Activated CD8-positive, alpha-beta memory T cell treated with anti-CD3 and anti-CD28 coated beads, Interleukin-2, amount 10 ng/mL, durations not matched to agents 7 days and 5 days (primary cell): ENCODE results near the gene WDR27. TPM values are rescaled to one million over a fixed set of nuclear protein-coding genes. Genes with fewer than 3 reads are reported as not detected.

Source experiments
- ATAC-seq: fragments of 150-1000 bp; cut with Tn5 transposase; one replicate; pipeline ENCODE4 v1.10.0; 2021; ENCODE audit warnings: moderate library complexity
- CTCF ChIA-PET: fragments of 350-600 bp; sonication (Branson Sonifier 250); formaldehyde crosslinking; loops from one replicate; lab custom pipeline; 2021; ENCODE audit warnings: antibody characterized with exemption; lab: Charles Lee
- DNase-seq: peaks from one replicate; pipeline ENCODE4 v3.0.0-alpha.2; 2020
- H3K27ac Mint-ChIP-seq: one replicate; pipeline ENCODE4 v1.8.0; 2021; ENCODE audit warnings: mild to moderate bottlenecking, mixed read lengths
- H3K27me3 Mint-ChIP-seq: one replicate; pipeline ENCODE4 v1.8.0; 2021; ENCODE audit warnings: mixed read lengths
- H3K36me3 Mint-ChIP-seq: one replicate; pipeline ENCODE4 v1.8.0; 2021; ENCODE audit warnings: mild to moderate bottlenecking, mixed read lengths
- H3K4me1 Mint-ChIP-seq: one replicate; pipeline ENCODE4 v1.8.0; 2021; ENCODE audit warnings: mixed read lengths
- H3K4me3 Mint-ChIP-seq: one replicate; pipeline ENCODE4 v1.8.0; 2021; ENCODE audit warnings: mild to moderate bottlenecking, moderate library complexity, mixed read lengths
- H3K9me3 Mint-ChIP-seq: one replicate; pipeline ENCODE4 v1.8.0; 2022; ENCODE audit warnings: low read depth, mixed read lengths
- total RNA-seq, 2 experiments: library from RNA; stranded (reverse); gene quantifications; one replicate each; pipeline ENCODE4 v1.2.3, GENCODE V29; 2021

The WDR27 gene
- total RNA-seq, 2 experiments from 2014 or later: 31.2 to 36.2 TPM

GRCh38 chr6:169416249-169416648 is 285.6 kb downstream of the WDR27 start:
- ATAC-seq (no peak), DNase-seq (no peak)
- H3K4me3 Mint-ChIP-seq: no peak overlapping the region
- H3K9me3 Mint-ChIP-seq: peaks cover 5% of the 10 kb centered on the region
- no peaks in the 10 kb centered on the region for H3K27me3 Mint-ChIP-seq
- no peaks in the 10 kb centered on the region for H3K36me3 Mint-ChIP-seq
- no peaks in the 10 kb centered on the region for H3K4me1 Mint-ChIP-seq
- H3K27ac Mint-ChIP-seq: no peak overlapping the region
- CTCF ChIA-PET: no interaction called here

- Mint-ChIP-seq H3K27ac (no peak overlapping the region), H3K27me3 (peaks cover 2% of the 10 kb centered on the region), H3K4me1 (no peaks in the 10 kb centered on the region), H3K9me3 (peaks cover 5% of the 10 kb centered on the region), H3K36me3 (no peaks in the 10 kb centered on the region), H3K4me3 (no peak overlapping the region)
- CTCF ChIA-PET: no interaction called here
- DNase-seq (no peak), ATAC-seq (no peak)
Observed at GRCh38 chr6:169415179-169415578, 286.6 kb downstream of the WDR27 start.

GRCh38 chr6:169411722-169412121 is 290.1 kb downstream of the WDR27 start:
- H3K27me3 Mint-ChIP-seq: peaks cover 7% of the 10 kb centered on the region
- no peak overlapping the region for H3K4me3 Mint-ChIP-seq
- DNase-seq: no peak
- no peak for ATAC-seq
- no peaks in the 10 kb centered on the region for H3K36me3 Mint-ChIP-seq
- H3K9me3 Mint-ChIP-seq: peaks cover 5% of the 10 kb centered on the region
- H3K27ac Mint-ChIP-seq: no peak overlapping the region
- no peaks in the 10 kb centered on the region for H3K4me1 Mint-ChIP-seq
- CTCF ChIA-PET: no interaction called here

- peaks cover 5% of the 10 kb centered on the region for H3K9me3 Mint-ChIP-seq
- no peak overlapping the region for H3K27ac Mint-ChIP-seq
- H3K4me1 Mint-ChIP-seq: no peaks in the 10 kb centered on the region
- no peaks in the 10 kb centered on the region for H3K36me3 Mint-ChIP-seq
- CTCF ChIA-PET: no interaction called here
- DNase-seq: no peak
- ATAC-seq: no peak
- H3K27me3 Mint-ChIP-seq: peaks cover 7% of the 10 kb centered on the region
- H3K4me3 Mint-ChIP-seq: no peak overlapping the region
Observed at GRCh38 chr6:169411296-169411695, 290.5 kb downstream of the WDR27 start.

GRCh38 chr6:169409742-169410312 is 292.0 kb downstream of the WDR27 start:
- DNase-seq (no peak), ATAC-seq (no peak)
- H3K4me1 Mint-ChIP-seq: no peaks in the 10 kb centered on the region
- no peak overlapping the region for H3K27ac Mint-ChIP-seq
- no peaks in the 10 kb centered on the region for H3K36me3 Mint-ChIP-seq
- H3K27me3 Mint-ChIP-seq: peaks cover 7% of the 10 kb centered on the region
- CTCF ChIA-PET: no interaction called here
- no peak overlapping the region for H3K4me3 Mint-ChIP-seq
- H3K9me3 Mint-ChIP-seq: peaks cover 3% of the 10 kb centered on the region

- no peaks in the 10 kb centered on the region for H3K4me1 Mint-ChIP-seq
- no peaks in the 10 kb centered on the region for H3K36me3 Mint-ChIP-seq
- H3K9me3 Mint-ChIP-seq: no peaks in the 10 kb centered on the region
- DNase-seq (no peak), ATAC-seq (no peak)
- H3K27ac Mint-ChIP-seq: no peak overlapping the region
- CTCF ChIA-PET: no interaction called here
- H3K27me3 Mint-ChIP-seq: peaks cover 7% of the 10 kb centered on the region
- no peak overlapping the region for H3K4me3 Mint-ChIP-seq
Observed at GRCh38 chr6:169407325-169407724, 294.5 kb downstream of the WDR27 start.

Other genes with a start within 250 kb of the WDR27 start
- 10 to 100 TPM; 19.3 to 20.3 TPM for gene C6orf120, start 97 bp upstream of the WDR27 start, total RNA-seq
- 10 to 100 TPM; 57.9 to 58.8 TPM for gene PHF10, start 22.5 kb upstream of the WDR27 start, total RNA-seq
- 1 to 10 TPM; 2.0 to 3.3 TPM for gene DYNLT2, start 49.5 kb upstream of the WDR27 start, total RNA-seq
- gene ERMARD, start 49.6 kb upstream of the WDR27 start, total RNA-seq: 10 to 100 TPM; 29.3 to 36.7 TPM